Cardiac muscle cell (in vitro differentiated cells and primary cell): ENCODE measurements around the gene ADAMTSL3. TPM values are rescaled to one million over a fixed set of nuclear protein-coding genes. Genes with fewer than 3 reads are reported as not detected.

ENCODE experiments used
- DNase-seq, 2 donors: peaks; one replicate each; pipeline versions ENCODE4 v3.0.0 to v3.0.0-alpha.2; 2010 to 2017; ENCODE audit warnings: low read depth in 1 of 2, low spot score in 1 of 2
- H3K27ac ChIP-seq: fragments of 200-600 bp; sonication (generic); 2 replicates; pipeline ENCODE4 v1.5.1; 2016
- H3K27me3 ChIP-seq: fragments of 200-600 bp; sonication (generic); 2 replicates; pipeline ENCODE4 v1.6.0; 2016; ENCODE audit warnings: control low read depth
- H3K36me3 ChIP-seq: fragments of 200-600 bp; sonication (generic); 2 replicates; pipeline ENCODE4 v1.5.1; 2016; ENCODE audit warnings: control low read depth
- H3K4me1 ChIP-seq: fragments of 200-600 bp; sonication (generic); 2 replicates; pipeline ENCODE4 v1.8.1; 2017; ENCODE audit warnings: low read depth, mild to moderate bottlenecking, mixed run types
- H3K4me3 ChIP-seq: fragments of 200-600 bp; sonication (generic); 2 replicates; pipeline ENCODE4 v1.5.1; 2016; ENCODE audit warnings: mild to moderate bottlenecking
- H3K9me3 ChIP-seq: fragments of 200-600 bp; sonication (generic); 2 replicates; pipeline ENCODE4 v1.5.1; 2017; ENCODE audit warnings: low read depth, mild to moderate bottlenecking, control low read depth
- CTCF ChIP-seq: IDR thresholded peaks from 2 replicates; pipeline ENCODE4 v1.5.1; 2012; ENCODE audit warnings: low read depth, mild to moderate bottlenecking, low read length
- polyA plus RNA-seq: library from polyadenylated mRNA; unstranded; fragments of >200 nt; fragmentation: Nextera tagmentation; extraction: Ambion mirVana; gene quantifications from 2 replicates; pipeline ENCODE4 v1.2.1, GENCODE V29; 2016
- total RNA-seq: library from RNA; depleted of rRNA; stranded (reverse); fragments of >200 nt; gene quantifications from 2 replicates; pipeline ENCODE4 v1.2.3, GENCODE V29; 2016

Gene ADAMTSL3
- total and polyA plus RNA-seq, 2 experiments from 2014 or later = 0.83 to 2.0 TPM

- DNase-seq = no peak
- Histone ChIP-seq H3K36me3 (no peaks in the 10 kb centered on the region), H3K27ac (no peak overlapping the region), H3K27me3 (no peaks in the 10 kb centered on the region), H3K4me1 (no peaks in the 10 kb centered on the region), H3K4me3 (no peak overlapping the region), H3K9me3 (no peaks in the 10 kb centered on the region)
- TF ChIP-seq CTCF = no peak
These were observed 263.5 kb downstream of the ADAMTSL3 start for GRCh38 chr15:83917432-83917831.

- Histone ChIP-seq H3K4me1 (no peaks in the 10 kb centered on the region), H3K9me3 (no peaks in the 10 kb centered on the region), H3K4me3 (no peak overlapping the region), H3K36me3 (no peaks in the 10 kb centered on the region), H3K27ac (no peak overlapping the region), H3K27me3 (no peaks in the 10 kb centered on the region)
- no peak for DNase-seq
- TF ChIP-seq CTCF = no peak
These were observed 264.1 kb downstream of the ADAMTSL3 start for GRCh38 chr15:83918011-83918410.

- H3K36me3 ChIP-seq = no peaks in the 10 kb centered on the region
- DNase-seq = no peak
- no peak overlapping the region for H3K4me3 ChIP-seq
- H3K27ac ChIP-seq = no peak overlapping the region
- no peak for TF ChIP-seq CTCF
- no peaks in the 10 kb centered on the region for H3K27me3 ChIP-seq
- no peaks in the 10 kb centered on the region for H3K9me3 ChIP-seq
- no peaks in the 10 kb centered on the region for H3K4me1 ChIP-seq
These were observed 265.5 kb downstream of the ADAMTSL3 start for GRCh38 chr15:83919319-83919830.

- no peak for TF ChIP-seq CTCF
- no peak overlapping the region for H3K27ac ChIP-seq
- no peaks in the 10 kb centered on the region for H3K9me3 ChIP-seq
- H3K36me3 ChIP-seq = no peaks in the 10 kb centered on the region
- no peak for DNase-seq
- no peaks in the 10 kb centered on the region for H3K27me3 ChIP-seq
- no peaks in the 10 kb centered on the region for H3K4me1 ChIP-seq
- no peak overlapping the region for H3K4me3 ChIP-seq
These were observed 266.1 kb downstream of the ADAMTSL3 start for GRCh38 chr15:83919978-83920510.

GRCh38 chr15:83922649-83923294, 268.8 kb downstream of the ADAMTSL3 start:
- no peaks in the 10 kb centered on the region for H3K4me1 ChIP-seq
- H3K9me3 ChIP-seq = no peaks in the 10 kb centered on the region
- no peak overlapping the region for H3K4me3 ChIP-seq
- H3K36me3 ChIP-seq = no peaks in the 10 kb centered on the region
- no peak for TF ChIP-seq CTCF
- DNase-seq = no peak
- no peaks in the 10 kb centered on the region for H3K27me3 ChIP-seq
- no peak overlapping the region for H3K27ac ChIP-seq
